Small intestine (tissue), 7 donors: ENCODE measurements around the gene ZBTB8A. TPM values are rescaled to one million over a fixed set of nuclear protein-coding genes. Genes with fewer than 3 reads are reported as not detected.

Experiments
- DNase-seq, 2 donors: peaks; one replicate each; pipeline versions ENCODE4 v3.0.0 to v3.0.0-alpha.2; 2013
- FAIRE-seq: peaks from 2 replicates; lab custom pipeline; 2012; peaks lifted over from hg19 to GRCh38; lab: Jason Lieb, UNC
- H3K27ac ChIP-seq, 3 donors: one replicate each; pipeline ENCODE4 v1.5.1; 2013; ENCODE audit warnings: low read length in 2 of 3, mild to moderate bottlenecking in 2 of 3, control low read depth in 1 of 3, inconsistent platforms in 1 of 3, low read depth in 1 of 3, moderate library complexity in 1 of 3
- H3K27me3 ChIP-seq, 3 donors: one replicate each; pipeline ENCODE4 v1.6.1; 2013; ENCODE audit warnings: low read length in 3 of 3, inconsistent platforms in 1 of 3; ENCODE audit not compliant: control insufficient read depth in 3 of 3, insufficient read depth in 3 of 3
- H3K36me3 ChIP-seq, 3 donors: one replicate each; pipeline ENCODE4 v1.6.1; 2013; ENCODE audit warnings: low read length in 3 of 3, inconsistent platforms in 1 of 3, low read depth in 1 of 3, mild to moderate bottlenecking in 1 of 3, moderate library complexity in 1 of 3; ENCODE audit not compliant: control insufficient read depth in 3 of 3, insufficient read depth in 2 of 3
- H3K4me1 ChIP-seq, 3 donors: one replicate each; pipeline ENCODE4 v1.6.1; 2013; ENCODE audit warnings: low read length in 2 of 3, inconsistent platforms in 1 of 3, low read depth in 1 of 3, mild to moderate bottlenecking in 1 of 3, moderate library complexity in 1 of 3; ENCODE audit not compliant: control insufficient read depth in 3 of 3, insufficient read depth in 2 of 3
- H3K4me3 ChIP-seq, 3 donors: one replicate each; pipeline ENCODE4 v1.5.1; 2013; ENCODE audit warnings: low read length in 3 of 3, control low read depth in 1 of 3, inconsistent platforms in 1 of 3, low read depth in 1 of 3, mild to moderate bottlenecking in 1 of 3, moderate library complexity in 1 of 3
- H3K9me3 ChIP-seq, 2 donors: one replicate each; pipeline ENCODE4 v1.6.1; 2013; ENCODE audit warnings: low read depth in 1 of 2, low read length in 1 of 2; ENCODE audit not compliant: control insufficient read depth in 2 of 2, insufficient read depth in 1 of 2
- WGBS, 3 donors: extraction: QIAGEN DNeasy Blood & Tissue Kit; methylation state at CpG; one replicate each; pipeline ENCODE4 v1.1.7; 2013; 5-methylcytosine and 5-hydroxymethylcytosine counted together
- polyA plus RNA-seq, 4 donors: library from polyadenylated mRNA; stranded (reverse) in 3 of 4; unstranded in 1 of 4; fragments of 200-250 nt in 3 of 4; fragments of 120-200 nt in 1 of 4; gene quantifications; one replicate each; pipeline versions ENCODE4 v1.2.1 to v1.2.3, GENCODE V29; 2013
- donor health status: healthy with polysubstance abuse.
- donor health status: control.
- donor health status: control.
- donor health status: Bipolar disorder and iron deficiency.
- donor health status: healthy.

The ZBTB8A gene
- polyA plus RNA-seq, 4 donors: 0.89 to 7.0 (median 2.2) TPM

- FAIRE-seq (no peak), DNase-seq (no peak)
- Histone ChIP-seq H3K9me3 (no peaks in the 10 kb centered on the region), H3K4me3 (no peak overlapping the region), H3K4me1 (peaks cover 2 to 6% (median 2%) of the 10 kb centered on the region in 3 donors), H3K27ac (no peak overlapping the region), H3K27me3 (no peaks in the 10 kb centered on the region), H3K36me3 (peaks cover 0 to 15% (median 0%) of the 10 kb centered on the region in 3 donors)
- WGBS, 3 donors: 68 to 79% (median 78%) methylated on average over 6 of the region's 6 CpGs
Measured at GRCh38 chr1:32647308-32648134, 108.3 kb downstream of the ZBTB8A start.

- Histone ChIP-seq H3K4me1 (peaks cover 2 to 7% (median 6%) of the 10 kb centered on the region in 3 donors), H3K27me3 (no peaks in the 10 kb centered on the region), H3K4me3 (peak within 1 kb of the TSS; percentile 58 to 85 (median 80)), H3K9me3 (no peaks in the 10 kb centered on the region), H3K27ac (peak within 1 kb of the TSS; percentile 98 to 100 (median 99)), H3K36me3 (peaks cover 1 to 31% (median 3%) of the 10 kb centered on the region in 3 donors)
- DNase-seq: peak; percentile 96 to 97
- FAIRE-seq: no peak
- 0% methylated on average over 21 of the region's 21 CpGs for whole genome bisulfite sequencing, 3 donors
Measured at GRCh38 chr1:32650248-32650751, 111.1 kb downstream of the ZBTB8A start, which contains the start of gene ZBTB8OS. ZBTB8OS (minus strand) TSS chr1:32650550; CDS start chr1:32650529, 21 bp downstream.

GRCh38 chr1:32650752-32651460, 111.7 kb downstream of the ZBTB8A start, which contains the start of gene RBBP4:
RBBP4 (plus strand) TSS chr1:32651208; CDS start chr1:32651307, 99 bp downstream.
- Histone ChIP-seq H3K4me1 (peaks cover 2 to 7% (median 6%) of the 10 kb centered on the region in 3 donors), H3K9me3 (no peaks in the 10 kb centered on the region), H3K4me3 (peak within 1 kb of the TSS; percentile 58 to 85 (median 80)), H3K27me3 (no peaks in the 10 kb centered on the region), H3K27ac (peak within 1 kb of the TSS; percentile 98 to 100 (median 99)), H3K36me3 (peaks cover 3 to 27% (median 5%) of the 10 kb centered on the region in 3 donors)
- FAIRE-seq (no peak), DNase-seq (peak; percentile 98 to 99)
- WGBS, 3 donors: 0% methylated on average over 60 to 67 of the region's 67 CpGs

- WGBS, 3 donors: 0 to 1% (median 0%) methylated on average over 37 to 43 of the region's 43 CpGs
- FAIRE-seq: no peak
Measured at GRCh38 chr1:32651461-32652073, 112.3 kb downstream of the ZBTB8A start.

GRCh38 chr1:32652244-32652962, 113.2 kb downstream of the ZBTB8A start:
- Histone ChIP-seq H3K27ac (no peak overlapping the region), H3K4me3 (peak overlapping the region in 2 of 3 donors; percentile 75 to 77), H3K36me3 (peaks cover 3 to 32% (median 12%) of the 10 kb centered on the region in 3 donors), H3K27me3 (no peaks in the 10 kb centered on the region), H3K4me1 (peaks cover 2 to 7% (median 6%) of the 10 kb centered on the region in 3 donors), H3K9me3 (no peaks in the 10 kb centered on the region)
- DNase-seq (no peak), FAIRE-seq (no peak)
- WGBS, 3 donors: 78 to 83% (median 82%) methylated on average over 16 of the region's 16 CpGs

More at GRCh38 chr1:32651461-32652073, 112.3 kb downstream of the ZBTB8A start:
- Histone ChIP-seq H3K27me3 (no peaks in the 10 kb centered on the region), H3K9me3 (no peaks in the 10 kb centered on the region), H3K4me1 (peaks cover 2 to 7% (median 6%) of the 10 kb centered on the region in 3 donors), H3K36me3 (peaks cover 3 to 30% (median 6%) of the 10 kb centered on the region in 3 donors), H3K27ac (peak overlapping the region; percentile 92 to 100 (median 99)), H3K4me3 (peak overlapping the region; percentile 58 to 77 (median 75))
- no peak for DNase-seq

Other genes with a start within 250 kb of the ZBTB8A start
- gene HDAC1, start 247.3 kb upstream of the ZBTB8A start, polyA plus RNA-seq: 100 to 1,000 TPM in 3 of 4 donors, 10 to 100 TPM in 1; 87.0 to 161 (median 112) TPM
- gene MARCKSL1, start 203.2 kb upstream of the ZBTB8A start, polyA plus RNA-seq: 100 to 1,000 TPM in 2 of 4 donors, 10 to 100 TPM in 2; 55.9 to 132 (median 91.1) TPM
- gene FAM229A, start 176.9 kb upstream of the ZBTB8A start, polyA plus RNA-seq: 10 to 100 TPM in 3 of 4 donors, 1 to 10 TPM in 1; 4.9 to 69.8 (median 28.0) TPM
- 1 to 10 TPM in 1 of 4 donors, under 1 TPM in 2, not detected in 1; 0.45 to 5.2 (median 0.48) TPM for gene TSSK3, start 176.9 kb upstream of the ZBTB8A start, polyA plus RNA-seq
- gene BSDC1, start 145.0 kb upstream of the ZBTB8A start, polyA plus RNA-seq: 10 to 100 TPM; 38.5 to 61.2 (median 39.4) TPM
- gene ZBTB8B, start 74.4 kb upstream of the ZBTB8A start, polyA plus RNA-seq: under 1 TPM in 2 of 4 donors, not detected in 2; 0.03 to 0.10 TPM
- 10 to 100 TPM; 44.9 to 98.4 (median 73.3) TPM for gene ZBTB8OS, start 111.1 kb downstream of the ZBTB8A start, polyA plus RNA-seq
- 100 to 1,000 TPM in 1 of 4 donors, 10 to 100 TPM in 3; 38.7 to 160 (median 60.0) TPM for gene RBBP4, start 111.8 kb downstream of the ZBTB8A start, polyA plus RNA-seq
- gene SYNC, start 163.3 kb downstream of the ZBTB8A start, polyA plus RNA-seq: 1 to 10 TPM; 1.0 to 4.7 (median 2.3) TPM